Bronchial epithelial cell (primary cell): ENCODE measurements around the gene SH3GL1. TPM values are rescaled to one million over a fixed set of nuclear protein-coding genes. Genes with fewer than 3 reads are reported as not detected.
"Not testable (repeated sequence)": the region's sequence is repeated elsewhere in the genome, so short reads cannot be mapped to it uniquely, and the experiment has no call there.

ENCODE experiments used
- DNase-seq: peaks from one replicate; pipeline ENCODE4 v3.0.0-alpha.2; 2010; ENCODE audit warnings: low read depth
- FAIRE-seq: peaks from 2 replicates; lab custom pipeline; 2011; peaks lifted over from hg19 to GRCh38; lab: Jason Lieb, UNC
- H3K27me3 ChIP-seq: 2 replicates; pipeline ENCODE4 v1.5.1; 2011; ENCODE audit warnings: low read length; ENCODE audit not compliant: control insufficient read depth, insufficient read depth
- H3K36me3 ChIP-seq: 2 replicates; pipeline ENCODE4 v1.5.1; 2011; ENCODE audit warnings: low read length; ENCODE audit not compliant: control insufficient read depth, insufficient read depth
- H3K4me3 ChIP-seq: 2 replicates; pipeline ENCODE4 v1.5.1; 2011; ENCODE audit warnings: mild to moderate bottlenecking, low read depth, low read length, control low read depth
- CTCF ChIP-seq: IDR thresholded peaks from 2 replicates; pipeline ENCODE4 v1.5.1; 2011; ENCODE audit warnings: mild to moderate bottlenecking, moderate library complexity, low read length, control low read depth, inconsistent platforms; ENCODE audit not compliant: insufficient read depth, severe bottlenecking
- total RNA-seq: library from RNA; depleted of rRNA; stranded (reverse); fragments of >200 nt; gene quantifications from 2 replicates; pipeline ENCODE4 v1.2.1, GENCODE V29; 2014

Gene SH3GL1
- total RNA-seq, 1 donor from 2014 or later: 23.4 TPM

- no peaks in the 10 kb centered on the region for H3K27me3 ChIP-seq
- peaks cover 1% of the 10 kb centered on the region for H3K36me3 ChIP-seq
- no peak for FAIRE-seq
- no peak for TF ChIP-seq CTCF
- no peak for DNase-seq
- H3K4me3 ChIP-seq: no peak overlapping the region
Measured at GRCh38 chr19:4354282-4354681, 46.1 kb downstream of the SH3GL1 start.

- Histone ChIP-seq H3K27me3 (no peaks in the 10 kb centered on the region), H3K4me3 (no peak overlapping the region), H3K36me3 (peaks cover 1% of the 10 kb centered on the region)
- FAIRE-seq (no peak), DNase-seq (peak; percentile 52)
- peak; percentile 67 for TF ChIP-seq CTCF
Measured at GRCh38 chr19:4352701-4353121, 47.6 kb downstream of the SH3GL1 start.

- no peak for TF ChIP-seq CTCF
- no peaks in the 10 kb centered on the region for H3K27me3 ChIP-seq
- peaks cover 2% of the 10 kb centered on the region for H3K36me3 ChIP-seq
- no peak for FAIRE-seq
- no peak for DNase-seq
- H3K4me3 ChIP-seq: no peak overlapping the region
Measured at GRCh38 chr19:4350726-4351125, 49.6 kb downstream of the SH3GL1 start.

GRCh38 chr19:4350111-4350510 is 50.2 kb downstream of the SH3GL1 start:
- peaks cover 2% of the 10 kb centered on the region for H3K36me3 ChIP-seq
- DNase-seq (no peak), FAIRE-seq (no peak)
- TF ChIP-seq CTCF: no peak
- H3K4me3 ChIP-seq: no peak overlapping the region
- no peaks in the 10 kb centered on the region for H3K27me3 ChIP-seq

GRCh38 chr19:4349225-4349624 is 51.1 kb downstream of the SH3GL1 start:
- not testable (repeated sequence) for FAIRE-seq, H3K27me3 ChIP-seq, DNase-seq, H3K4me3 ChIP-seq, H3K36me3 ChIP-seq

- no peak for TF ChIP-seq CTCF
- Histone ChIP-seq H3K36me3 (peaks cover 1% of the 10 kb centered on the region), H3K27me3 (no peaks in the 10 kb centered on the region), H3K4me3 (no peak overlapping the region)
- no peak for DNase-seq
- no peak for FAIRE-seq
Measured at GRCh38 chr19:4347521-4347920, 52.8 kb downstream of the SH3GL1 start.
